GM19395 (cell line): Measurements from ENCODE around the gene NLRP5.
"Not testable (repeated sequence)": the region's sequence is repeated elsewhere in the genome, so short reads cannot be mapped to it uniquely, and the experiment has no call there.

Experiments used
- ATAC-seq: cut with Tn5 transposase; IDR thresholded peaks from one replicate; pipeline ENCODE4 v1.9.1; 2021; ENCODE audit warnings: mild to moderate bottlenecking, moderate library complexity; ENCODE audit not compliant: unreplicated experiment

NLRP5 gene

DNA sequence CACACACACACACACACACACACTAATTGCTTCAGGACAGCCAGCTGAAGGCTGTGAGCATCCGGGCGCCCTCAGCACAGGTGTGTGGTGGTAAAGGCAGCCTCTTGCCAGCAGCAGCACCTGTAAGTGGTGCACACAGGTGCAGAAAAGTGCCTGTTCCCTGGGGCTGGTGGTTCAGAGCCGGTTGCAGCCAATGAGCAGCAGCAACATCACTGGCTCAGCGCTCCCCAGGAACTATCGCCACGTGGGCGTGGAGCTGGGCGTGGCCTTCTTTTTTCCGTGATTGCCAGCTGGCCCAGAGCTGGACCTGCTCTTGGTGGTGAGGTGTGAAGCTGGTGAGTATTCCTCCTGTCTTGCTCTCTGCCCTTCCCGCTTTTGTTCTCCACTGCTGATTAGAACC lies at the start of gene NLRP5:
TSS of gene NLRP5 (plus strand) at position 289 of the 400 bp plus-strand sequence.
- ATAC-seq, result no peak

DNA sequence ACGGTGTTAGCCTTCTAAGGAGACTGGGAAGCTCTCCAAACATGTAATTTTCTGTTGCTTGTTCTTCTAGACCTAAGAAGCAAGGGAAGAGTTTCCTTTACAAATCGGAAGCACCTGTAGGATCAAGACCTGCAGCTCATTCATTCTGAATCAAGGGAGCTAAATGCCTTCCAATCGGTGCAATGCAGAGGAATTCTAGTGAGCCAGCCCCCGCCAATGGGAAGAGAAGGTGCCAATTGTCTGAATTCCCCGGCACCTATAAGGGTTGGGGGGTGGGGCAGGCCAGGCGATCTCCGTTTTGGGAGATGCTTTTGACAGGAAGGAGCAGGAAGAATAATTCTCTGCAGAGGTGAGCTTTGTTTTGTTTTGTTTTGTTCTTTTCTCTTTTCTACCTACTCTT lies 47.4 kb upstream of the NLRP5 start:
- no peak for ATAC-seq

DNA sequence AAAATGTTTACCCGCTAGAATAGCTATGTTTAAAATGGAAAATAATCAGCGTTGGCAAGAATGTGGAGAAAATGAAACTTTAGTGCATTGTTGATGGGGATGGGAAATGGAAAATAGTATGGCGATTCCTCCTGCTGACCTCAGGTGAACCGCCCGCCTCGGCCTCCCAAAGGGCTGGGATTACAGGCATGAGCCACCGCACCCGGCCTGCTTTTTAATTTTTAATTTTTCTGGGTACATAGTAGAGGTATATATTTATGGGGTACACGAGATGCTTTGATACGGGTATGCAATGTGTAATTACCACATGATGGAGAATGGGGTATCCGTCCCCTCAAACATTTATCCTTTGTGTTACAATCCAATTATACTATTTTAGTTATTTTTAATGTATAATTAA lies 46.3 kb upstream of the NLRP5 start:
- no peak for ATAC-seq

DNA sequence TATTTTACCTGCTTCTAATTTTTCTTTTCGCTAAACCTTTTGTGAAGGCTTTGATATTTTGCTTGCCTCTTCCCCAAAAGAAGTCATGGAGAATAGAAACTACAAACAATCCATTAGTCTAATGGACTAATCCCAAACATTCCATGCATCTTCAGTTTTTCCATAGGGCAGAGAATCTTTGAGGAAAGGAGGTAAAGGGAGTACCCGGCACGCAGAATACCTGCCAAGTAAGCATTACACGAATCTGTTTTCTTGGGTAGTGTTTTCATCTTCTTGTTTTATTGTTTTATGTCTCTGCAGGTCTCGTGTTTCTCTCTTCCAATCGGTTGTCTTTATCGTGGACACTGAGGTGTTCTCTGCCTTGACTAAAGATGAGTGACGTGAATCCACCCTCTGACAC lies 39.0 kb upstream of the NLRP5 start, which contains the start of gene NLRP8:
TSS of gene NLRP8 (plus strand) at position 301 of the 400 bp plus-strand sequence.
- ATAC-seq, result no peak

DNA sequence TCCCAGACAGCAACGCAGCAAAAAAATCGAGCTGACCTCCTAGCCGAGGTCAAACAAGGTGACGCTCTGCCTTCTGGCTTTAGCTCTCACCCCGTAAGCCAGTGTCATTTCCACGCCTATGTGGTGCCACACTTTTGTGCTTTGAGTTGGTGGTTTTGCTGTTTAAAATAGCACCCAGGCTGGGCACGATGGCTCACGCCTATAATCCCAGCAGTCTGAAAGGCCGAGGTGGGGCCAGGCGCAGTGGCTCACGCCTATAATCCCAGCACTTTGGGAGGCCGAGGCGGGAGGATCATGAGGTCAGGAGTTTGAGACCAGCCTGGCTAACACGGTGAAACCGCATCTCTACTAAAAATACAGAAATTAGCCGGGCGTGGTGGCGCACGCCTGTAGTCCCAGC lies 36.0 kb upstream of the NLRP5 start:
- ATAC-seq, result not testable (repeated sequence)

DNA sequence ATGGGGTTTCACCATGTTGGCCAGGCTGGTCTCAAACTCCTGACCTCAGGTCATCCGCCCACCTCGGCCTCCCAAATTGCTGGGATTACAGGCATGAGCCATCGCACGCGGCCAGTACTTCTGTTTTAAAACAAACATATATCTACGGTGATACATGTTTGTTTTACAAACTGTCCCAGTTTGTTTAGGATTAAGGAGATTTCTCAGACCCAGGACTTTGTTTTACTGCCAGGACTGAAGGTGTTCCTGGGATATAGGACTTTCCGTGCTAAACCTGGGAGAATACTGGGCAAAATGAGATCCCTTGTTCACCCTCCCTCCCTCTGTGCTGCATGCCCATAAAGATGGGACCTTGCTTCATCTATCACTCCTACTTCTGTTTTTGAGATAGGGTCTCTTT lies 30.1 kb upstream of the NLRP5 start:
- ATAC-seq, result no peak

DNA sequence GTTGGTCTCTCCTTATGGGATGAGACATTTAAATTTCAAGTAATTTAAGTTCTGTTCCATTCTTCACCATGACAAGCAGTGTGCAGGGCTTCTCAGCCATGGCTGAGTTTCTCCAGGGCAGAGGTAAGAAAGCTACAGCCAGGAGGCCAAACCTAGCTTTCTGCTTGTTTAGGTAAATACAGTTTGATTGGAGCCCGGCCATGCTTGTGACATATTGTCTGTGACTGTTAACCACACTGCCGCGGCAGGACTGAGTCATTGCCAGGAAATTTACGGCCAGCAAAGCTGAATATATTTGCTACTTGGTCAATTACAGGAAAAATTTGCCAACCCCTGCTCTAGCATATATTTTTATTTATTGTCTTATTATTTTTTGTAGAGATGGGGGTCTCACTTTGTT lies 28.2 kb upstream of the NLRP5 start:
- ATAC-seq, result no peak

DNA sequence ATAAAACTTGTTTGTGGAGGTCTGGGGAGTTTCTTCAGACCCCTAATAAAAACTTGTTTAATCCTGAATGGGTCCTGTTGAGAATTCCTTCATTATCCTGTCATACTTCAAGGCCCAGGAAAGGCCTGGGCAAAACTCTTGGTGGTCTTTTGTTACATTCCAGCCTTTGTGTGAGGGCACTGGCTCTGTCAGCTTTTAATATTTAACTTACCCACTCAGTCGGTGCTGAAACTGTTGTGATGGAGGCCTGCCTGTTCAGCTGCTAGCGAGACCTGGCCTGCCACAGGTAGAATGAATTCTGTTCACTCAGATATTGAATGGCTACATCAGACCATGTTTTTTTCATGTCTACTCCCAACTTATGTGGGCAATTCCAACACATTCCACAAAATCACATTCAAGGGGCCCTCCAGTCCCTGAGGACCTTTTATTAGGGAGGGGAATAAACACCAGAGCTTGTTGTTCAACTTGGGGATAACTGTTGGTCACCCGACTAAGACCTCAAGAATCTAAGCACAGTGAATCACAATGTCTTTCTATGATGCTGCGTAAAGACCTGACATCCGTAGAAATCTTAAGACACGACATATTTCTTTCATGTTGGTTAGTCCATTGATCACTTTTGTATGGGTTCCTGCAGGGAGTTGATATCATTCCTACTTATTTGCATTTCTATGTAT lies 26.4 kb upstream of the NLRP5 start:
- ATAC-seq, result no peak

DNA sequence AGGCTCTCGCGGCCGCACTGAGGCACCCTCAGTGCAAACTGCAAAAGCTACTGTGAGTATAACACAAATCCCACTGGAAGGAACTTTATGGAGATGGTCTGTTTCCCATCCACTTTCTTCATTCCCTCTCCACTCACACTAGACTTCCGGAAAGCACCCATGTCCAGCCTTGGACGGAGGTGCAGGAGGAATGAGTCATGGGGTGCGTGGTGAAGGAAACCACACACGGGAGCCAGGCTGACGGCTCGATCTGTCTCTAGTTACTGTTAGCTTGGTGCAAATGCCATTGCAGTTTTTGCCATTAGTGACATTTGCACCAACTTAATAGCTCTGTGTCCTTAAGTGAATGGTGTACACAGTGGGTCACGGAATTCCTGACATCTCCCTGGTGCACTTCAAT lies 24.4 kb upstream of the NLRP5 start:
- ATAC-seq, result no peak

DNA sequence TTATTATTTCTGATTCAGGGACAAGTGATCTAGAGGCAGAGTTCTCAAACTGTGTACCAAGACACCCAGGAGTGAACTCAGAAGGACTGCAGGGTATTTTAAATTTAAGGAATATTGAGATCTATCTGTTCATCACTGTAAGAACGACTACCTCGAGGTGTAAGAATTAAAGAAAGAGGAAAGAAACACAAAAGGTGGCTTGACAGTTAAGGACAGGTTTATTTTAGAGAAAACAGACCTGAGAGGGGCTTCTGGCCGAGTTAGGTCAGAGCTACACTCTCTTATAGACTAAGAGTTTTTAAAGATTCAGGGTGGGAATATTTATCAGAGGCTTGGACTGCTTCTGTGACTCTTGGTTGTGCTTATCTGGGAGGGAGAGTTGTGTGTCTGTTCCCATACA lies 12.6 kb upstream of the NLRP5 start:
- ATAC-seq, result no peak

DNA sequence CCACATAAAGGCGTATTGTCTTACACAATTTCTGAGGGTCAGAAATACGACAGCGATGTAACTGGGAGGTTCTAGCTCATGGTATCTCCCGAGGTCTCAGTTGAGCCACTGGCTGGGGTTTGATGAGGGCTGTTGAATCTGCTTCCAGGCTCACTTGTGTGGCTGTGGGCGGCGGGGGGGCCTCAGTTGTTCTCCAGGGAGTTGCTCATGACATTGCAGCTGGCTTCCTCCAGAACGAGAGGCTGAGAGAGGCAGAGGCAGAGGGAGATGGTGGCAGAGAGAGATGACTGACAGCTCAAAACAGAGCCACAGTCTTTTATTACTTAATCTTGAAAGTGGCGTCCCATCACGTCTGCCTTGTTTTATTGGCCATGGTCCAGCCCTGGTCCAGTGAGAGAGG lies 6.2 kb upstream of the NLRP5 start:
- no peak for ATAC-seq

DNA sequence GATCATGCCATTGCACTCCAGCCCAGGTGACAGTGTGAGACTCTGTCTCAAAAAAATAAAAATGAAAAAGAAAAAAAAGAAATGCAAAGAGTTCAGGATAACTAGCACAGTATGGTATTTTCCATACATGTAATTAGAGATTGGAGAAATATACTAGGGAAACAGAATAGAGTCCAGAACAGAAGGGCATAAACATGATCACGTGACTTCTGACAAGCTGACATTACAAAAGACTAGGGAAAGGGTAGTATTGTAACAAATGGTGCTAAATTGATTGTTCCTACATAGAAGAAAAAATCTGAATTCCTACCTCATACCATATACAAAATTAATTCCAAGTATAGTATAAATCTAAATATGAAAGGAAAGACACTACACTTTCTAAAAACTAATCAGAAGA lies 1.3 kb upstream of the NLRP5 start:
- ATAC-seq, result no peak

DNA sequence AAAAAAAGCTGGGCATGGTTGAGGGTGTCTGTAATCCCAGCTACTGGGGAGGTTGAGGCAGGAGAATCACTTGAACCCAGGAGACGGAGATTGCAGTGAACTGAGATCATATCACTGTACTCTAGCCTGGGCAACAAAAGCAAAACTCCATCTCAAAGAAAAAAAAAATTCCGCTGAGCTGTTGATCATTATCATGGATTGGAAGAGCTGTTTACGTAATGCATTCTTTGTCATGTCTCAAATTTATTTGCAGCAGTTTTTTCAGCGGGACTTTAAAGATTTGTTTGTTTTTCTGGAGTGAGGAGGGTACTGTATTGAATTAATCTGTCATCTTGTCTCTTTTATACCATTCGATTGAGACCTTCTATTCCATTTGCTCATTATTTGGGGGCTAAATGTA lies 4.3 kb downstream of the NLRP5 start:
- no peak for ATAC-seq

DNA sequence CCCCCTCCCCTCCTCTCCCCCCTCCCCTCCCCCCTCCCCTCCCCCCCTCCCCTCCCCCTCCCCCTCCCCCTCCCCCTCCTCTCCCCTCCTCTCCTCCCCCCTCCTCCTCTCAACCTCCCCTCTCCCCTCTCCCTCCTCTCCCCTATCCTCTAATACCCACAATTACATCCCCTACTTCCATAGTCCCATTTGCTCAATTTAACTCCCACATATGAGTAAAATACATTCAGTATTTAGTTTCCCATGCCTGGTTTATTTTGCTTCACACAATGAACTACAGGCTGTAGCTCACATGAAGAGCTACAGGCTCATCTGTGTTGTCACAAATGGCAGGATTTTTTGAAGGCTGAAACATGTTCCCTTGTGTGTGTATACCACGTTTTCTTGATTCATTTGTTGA lies 6.9 kb downstream of the NLRP5 start:
- ATAC-seq, result no peak

DNA sequence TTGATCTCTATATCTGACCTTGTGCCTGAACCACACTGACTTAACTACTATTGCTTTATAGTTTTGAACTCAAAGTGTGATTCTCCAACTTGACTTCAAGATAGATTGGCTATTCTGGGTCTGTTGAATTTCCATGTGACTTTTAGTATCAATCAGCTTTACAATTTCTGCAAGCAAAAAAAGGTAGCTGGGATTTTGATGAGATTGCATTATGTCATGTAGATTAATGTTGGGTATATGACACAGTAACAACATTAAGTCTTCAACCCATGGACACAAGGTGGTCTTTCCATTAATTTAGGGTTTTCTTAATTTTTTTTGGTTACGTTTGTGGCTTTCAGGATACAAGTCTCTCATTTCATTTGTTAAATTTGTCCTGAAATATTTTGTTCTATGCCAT lies 28.2 kb downstream of the NLRP5 start:
- no peak for ATAC-seq

DNA sequence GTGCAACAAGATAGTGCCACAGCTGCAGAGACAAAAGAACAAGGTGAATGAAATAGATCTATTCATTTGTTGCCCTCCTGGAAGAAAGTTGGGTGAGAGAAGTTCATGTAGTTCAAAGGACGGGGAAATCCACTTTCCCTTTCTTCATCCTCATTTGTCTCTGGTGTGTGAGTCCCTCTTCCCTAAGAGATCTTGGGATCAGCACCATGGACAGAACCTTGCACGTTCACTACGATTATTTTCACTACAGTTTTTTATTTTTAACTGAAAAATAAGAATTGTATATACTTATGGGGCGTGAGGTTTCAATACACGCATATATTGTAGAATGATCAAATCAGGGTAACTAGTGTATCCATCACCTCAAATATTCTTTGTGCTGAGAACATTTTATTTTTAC lies 29.2 kb downstream of the NLRP5 start:
- ATAC-seq, result no peak

DNA sequence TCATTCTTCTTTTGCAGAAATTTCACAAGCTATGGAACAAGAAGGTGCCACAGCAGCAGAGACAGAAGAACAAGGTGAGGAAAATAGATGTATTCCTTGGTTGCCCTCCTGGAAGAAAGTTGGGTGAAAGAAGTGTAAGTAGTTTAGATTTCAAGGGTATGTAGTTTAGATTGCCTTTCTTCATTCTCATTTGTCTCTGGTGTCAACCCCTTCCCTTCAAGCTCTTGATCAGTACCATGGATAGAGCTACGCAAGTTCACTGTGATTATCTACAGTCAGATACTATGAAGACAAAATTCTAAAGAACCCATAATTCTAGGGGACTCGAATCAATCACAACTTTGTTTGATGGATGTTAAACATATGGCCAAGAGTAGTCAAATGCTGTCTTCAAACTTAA lies 32.8 kb downstream of the NLRP5 start:
- ATAC-seq, result not testable (repeated sequence)

DNA sequence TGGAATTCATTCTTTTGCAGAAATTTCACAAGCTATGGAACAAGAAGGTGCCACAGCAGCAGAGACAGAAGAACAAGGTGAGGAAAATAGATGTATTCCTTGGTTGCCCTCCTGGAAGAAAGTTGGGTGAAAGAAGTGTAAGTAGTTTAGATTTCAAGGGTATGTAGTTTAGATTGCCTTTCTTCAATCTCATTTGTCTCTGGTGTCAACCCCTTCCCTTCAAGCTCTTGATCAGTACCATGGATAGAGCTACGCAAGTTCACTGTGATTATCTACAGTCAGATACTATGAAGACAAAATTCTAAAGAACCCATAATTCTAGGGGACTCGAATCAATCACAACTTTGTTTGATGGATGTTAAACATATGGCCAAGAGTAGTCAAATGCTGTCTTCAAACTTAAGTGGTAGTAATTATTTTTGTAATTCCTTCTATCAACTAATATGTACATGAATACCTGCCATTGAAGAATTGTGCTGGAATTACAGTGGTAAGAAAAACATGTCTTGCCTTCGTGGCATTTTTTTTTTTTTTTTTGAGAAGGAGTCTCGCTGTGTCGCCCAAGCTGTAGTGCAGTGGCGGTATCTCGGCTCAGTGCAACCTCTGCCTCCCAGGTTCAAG lies 33.9 kb downstream of the NLRP5 start:
- ATAC-seq, result not testable (repeated sequence)

DNA sequence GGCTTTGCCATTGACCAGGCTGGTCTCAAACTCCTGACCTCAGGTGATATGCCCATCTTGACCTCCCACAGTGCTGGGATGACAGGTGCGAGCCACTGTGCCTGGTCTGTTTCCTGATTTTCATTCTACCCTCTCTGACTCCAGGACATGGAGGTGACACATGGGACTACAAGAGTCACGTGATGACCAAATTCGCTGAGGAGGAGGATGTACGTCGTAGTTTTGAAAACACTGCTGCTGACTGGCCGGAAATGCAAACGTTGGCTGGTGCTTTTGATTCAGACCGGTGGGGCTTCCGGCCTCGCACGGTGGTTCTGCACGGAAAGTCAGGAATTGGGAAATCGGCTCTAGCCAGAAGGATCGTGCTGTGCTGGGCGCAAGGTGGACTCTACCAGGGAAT lies 40.2 kb downstream of the NLRP5 start:
- ATAC-seq, result no peak

DNA sequence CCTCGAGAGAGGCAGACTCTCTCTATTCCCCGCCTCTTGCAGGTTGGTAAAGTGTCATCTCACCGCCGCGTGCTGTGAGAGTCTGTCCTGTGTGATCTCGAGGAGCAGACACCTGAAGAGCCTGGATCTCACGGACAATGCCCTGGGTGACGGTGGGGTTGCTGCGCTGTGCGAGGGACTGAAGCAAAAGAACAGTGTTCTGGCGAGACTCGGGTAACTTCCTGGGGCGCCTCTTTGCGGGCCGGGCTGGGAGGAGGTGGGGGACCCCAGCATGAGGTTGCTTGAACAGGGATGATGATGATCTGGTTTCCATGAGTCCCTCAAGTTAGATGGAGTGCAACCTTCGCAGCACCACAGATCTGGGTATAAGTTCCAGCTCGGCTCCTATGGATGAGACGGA lies 67.0 kb downstream of the NLRP5 start:
- ATAC-seq, result no peak

DNA sequence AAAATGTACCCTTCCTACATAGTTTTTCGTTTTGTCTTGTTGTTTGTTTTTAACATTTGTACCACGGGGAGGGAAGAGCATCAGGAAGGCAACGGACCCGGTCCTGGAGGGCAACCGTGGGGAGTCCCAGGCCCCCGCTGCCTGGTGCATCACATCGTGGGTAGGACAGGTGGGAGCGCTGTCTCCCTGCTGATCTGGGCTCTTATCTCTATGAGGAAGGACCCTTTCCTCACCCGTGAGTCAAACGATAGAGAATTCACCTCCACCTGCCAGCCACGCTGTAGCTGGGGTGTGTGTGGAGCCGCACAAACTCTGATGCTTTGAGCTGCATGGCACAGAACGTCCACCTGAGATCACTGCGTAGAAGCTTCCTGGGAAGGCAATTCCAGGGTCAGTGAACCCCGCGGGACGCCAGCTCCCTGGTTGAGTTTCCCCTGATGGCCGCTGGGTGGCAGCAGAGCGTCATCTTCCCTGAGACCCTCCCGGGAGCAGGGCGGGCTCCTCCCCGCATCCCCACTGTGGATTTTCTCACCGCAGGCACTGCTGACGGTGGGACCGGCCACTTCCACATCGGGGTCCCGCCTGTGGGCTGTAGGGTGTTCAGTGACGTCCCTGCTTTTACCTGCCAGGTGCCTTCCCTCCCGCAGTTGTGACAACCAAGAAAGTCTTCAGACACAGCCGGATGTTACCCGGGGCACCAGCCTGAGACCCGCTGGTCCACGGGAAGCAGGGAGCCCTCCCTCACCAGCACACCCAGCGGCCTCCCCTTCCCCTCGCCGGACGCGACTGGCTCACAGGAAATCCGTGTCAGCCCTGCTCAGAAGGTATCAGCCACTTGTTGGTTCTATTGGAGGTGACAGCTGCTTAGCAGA lies 79.8 kb downstream of the NLRP5 start:
- ATAC-seq, result no peak

DNA sequence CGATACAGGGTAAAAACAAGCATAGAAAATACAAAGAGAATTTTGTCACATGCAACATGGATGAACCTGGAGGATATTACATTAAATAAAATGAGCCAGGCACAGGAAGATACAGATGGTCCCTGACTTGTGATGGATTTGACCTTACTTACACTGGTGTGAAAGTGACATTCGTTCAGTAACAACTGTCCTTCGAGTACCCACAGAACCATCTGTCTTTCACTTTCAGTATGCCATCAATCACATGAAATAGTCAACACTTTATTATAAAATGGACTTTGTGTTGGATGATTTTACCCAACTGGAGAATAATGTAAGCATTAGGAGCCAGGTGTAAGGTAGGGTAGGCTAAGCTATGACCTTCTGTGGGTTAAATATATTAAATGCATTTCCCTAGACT lies 83.1 kb downstream of the NLRP5 start:
- no peak for ATAC-seq
